Right lobe of liver (tissue), 6 donors: ENCODE data around the gene TREX2. TPM values are rescaled to one million over a fixed set of nuclear protein-coding genes. Genes with fewer than 3 reads are reported as not detected.

Experiments
- ATAC-seq, 4 donors: fragments of 200-7000 bp; cut with Tn5 transposase; one replicate each; pipeline ENCODE4 v1.9.1; 2020; ENCODE audit warnings: mild to moderate bottlenecking in 4 of 4, moderate library complexity in 4 of 4
- DNase-seq, 3 donors: peaks; one replicate each; pipeline ENCODE4 v3.0.0-alpha.2; 2020
- H3K27ac ChIP-seq, 3 donors: fragments of 200-600 bp; one replicate each; pipeline ENCODE4 v1.8.0; 2022
- H3K27me3 ChIP-seq, 2 donors: fragments of 200-600 bp; one replicate each; pipeline ENCODE4 v1.8.0; 2022
- H3K36me3 ChIP-seq, 4 donors: fragments of 200-600 bp; sonication (generic) in 1 of 4; one replicate each; pipeline versions ENCODE4 v1.5.1 to v1.8.0; 2017 to 2022; ENCODE audit warnings: control low read depth in 1 of 4
- H3K4me1 ChIP-seq, 4 donors: fragments of 200-600 bp; sonication (generic) in 1 of 4; one replicate each; pipeline versions ENCODE4 v1.5.1 to v1.8.0; 2017 to 2022; ENCODE audit warnings: control low read depth in 1 of 4
- H3K4me3 ChIP-seq, 3 donors: fragments of 200-600 bp; one replicate each; pipeline ENCODE4 v1.8.0; 2022
- H3K9me3 ChIP-seq, 4 donors: fragments of 200-600 bp; sonication (generic) in 1 of 4; one replicate each; pipeline versions ENCODE4 v1.5.1 to v1.8.0; 2017 to 2022; ENCODE audit warnings: control low read depth in 1 of 4
- CTCF ChIP-seq, 4 donors: fragments of 200-600 bp in 3 of 4; fragments of 450-650 bp in 1 of 4; IDR thresholded peaks; one replicate each; pipeline versions ENCODE4 v1.5.1 to v1.8.0; 2016 to 2022; ENCODE audit warnings: antibody characterized with exemption in 4 of 4, mild to moderate bottlenecking in 2 of 4
- POLR2A ChIP-seq: fragments of 450-650 bp; IDR thresholded peaks from one replicate; pipeline ENCODE4 v1.6.1; 2017; ENCODE audit warnings: antibody characterized with exemption, mild to moderate bottlenecking
- WGBS: methylation state at CpG from one replicate; pipeline ENCODE4 v1.1.6; 2018; ENCODE audit warnings: low coverage, low lambda C conversion rate; ENCODE audit not compliant: insufficient coverage; ENCODE audit errors: missing lambda C conversion rate; 5-methylcytosine and 5-hydroxymethylcytosine counted together
- intact Hi-C, 2 donors: fragments of 100-400 bp; cut with DNase I; formaldehyde crosslinking; loops; one replicate each; pipeline versions ENCODE4 v1.11.2 to v1.14.1; 2022
- total RNA-seq, 6 experiments: library from RNA; depleted of rRNA in 2 of 6; stranded (reverse); fragments of >200 nt in 2 of 6; fragmentation: NEBNext Ultra II Directional in 3 of 6; extraction: Animal tissue kit (Norgen Biotek cat#: 25700) in 3 of 6; gene quantifications; one replicate each; pipeline versions ENCODE4 v1.1.0 to v1.2.4, GENCODE V29; 2016 to 2023
- donor health status: DM: no; HTN: yes; CAD: no.
- donor health status: DM: no; HTN: no; CAD: no.
- donor health status: DM: no; HTN: no; CAD: no.
- donor health status: DM: no; HTN: yes; CAD: no.
- donor health status: DM: no; HTN: yes; CAD: no.

TREX2 gene
- total RNA-seq, 6 experiments from 2014 or later = 0.18 to 0.46 (median 0.23) TPM; not detected in 2

- no peak for TF ChIP-seq CTCF (IDR thresholded peaks at IDR 0.05)
- no peak for TF ChIP-seq POLR2A
- no peak for ATAC-seq
- no peak overlapping the region for H3K27ac ChIP-seq
Measured at GRCh38 chrX:153485396-153486080, 39.7 kb upstream of the TREX2 start.

GRCh38 chrX:153482376-153483015, 36.6 kb upstream of the TREX2 start:
- Histone ChIP-seq H3K27ac (no peak overlapping the region), H3K9me3 (no peaks in the 10 kb centered on the region), H3K4me1 (no peaks in the 10 kb centered on the region), H3K27me3 (no peaks in the 10 kb centered on the region), H3K4me3 (no peak overlapping the region), H3K36me3 (no peaks in the 10 kb centered on the region)
- 60% methylated on average over 3 of the region's 23 CpGs for WGBS
- ATAC-seq (no peak), DNase-seq (no peak)
- TF ChIP-seq CTCF (IDR thresholded peaks at IDR 0.05) (no peak), POLR2A (no peak)
- intact Hi-C loops = no loop called here

More at GRCh38 chrX:153485396-153486080, 39.7 kb upstream of the TREX2 start:
- 74% methylated on average over 12 of the region's 30 CpGs for WGBS
- no peak overlapping the region for H3K4me3 ChIP-seq
- H3K36me3 ChIP-seq = no peaks in the 10 kb centered on the region
- intact Hi-C loops = no loop called here
- no peak for DNase-seq
- H3K27me3 ChIP-seq = no peaks in the 10 kb centered on the region
- no peaks in the 10 kb centered on the region for H3K9me3 ChIP-seq
- H3K4me1 ChIP-seq = no peaks in the 10 kb centered on the region

GRCh38 chrX:153481043-153481442, 35.2 kb upstream of the TREX2 start:
- Histone ChIP-seq H3K4me3 (no peak overlapping the region), H3K4me1 (no peaks in the 10 kb centered on the region), H3K27ac (no peak overlapping the region), H3K9me3 (no peaks in the 10 kb centered on the region), H3K27me3 (no peaks in the 10 kb centered on the region), H3K36me3 (no peaks in the 10 kb centered on the region)
- DNase-seq (no peak), ATAC-seq (no peak)
- intact Hi-C loops = no loop called here
- WGBS = no CpG with 5 or more reads among the region's 13 CpGs
- TF ChIP-seq CTCF (IDR thresholded peaks at IDR 0.05) (no peak), POLR2A (no peak)

- Histone ChIP-seq H3K9me3 (no peaks in the 10 kb centered on the region), H3K27ac (no peak overlapping the region), H3K4me1 (no peaks in the 10 kb centered on the region), H3K4me3 (no peak overlapping the region), H3K36me3 (no peaks in the 10 kb centered on the region), H3K27me3 (no peaks in the 10 kb centered on the region)
- intact Hi-C loops = no loop called here
- TF ChIP-seq POLR2A (no peak), CTCF (IDR thresholded peaks at IDR 0.05) (no peak)
- no peak for DNase-seq
- no peak for ATAC-seq
- no CpG with 5 or more reads among the region's 16 CpGs for WGBS
Measured at GRCh38 chrX:153478746-153479145, 32.9 kb upstream of the TREX2 start.
